Measurements from ENCODE around the gene CNTNAP4. TPM values are rescaled to one million over a fixed set of nuclear protein-coding genes. Genes with fewer than 3 reads are reported as not detected.

CNTNAP4 gene
- total RNA-seq, 1 experiment from 2014 or later: not detected

- no peak overlapping the region for H3K4ac ChIP-seq (ENCODE audit: low read depth, low read length)
- no peaks in the 10 kb centered on the region; a peak in 1 of 7 replicates for H3K36me3 Mint-ChIP-seq (ENCODE audit: insufficient read depth in 1 of 3, low read depth in 3 of 3)
- no peak overlapping the region for H3K23ac ChIP-seq (ENCODE audit: insufficient read length, low read depth, low read length)
- no peak overlapping the region for H2BK5ac ChIP-seq (ENCODE audit: insufficient read length, low read length)
- DNase-seq: no peak
- H3K9me3 ChIP-seq (ENCODE audit: control insufficient read depth, low read depth, low read length): no peaks in the 10 kb centered on the region
- no peaks in the 10 kb centered on the region for H3K9me3 Mint-ChIP-seq
- H3K4me1 Mint-ChIP-seq: peaks cover 5 to 7% of the 10 kb centered on the region in 2 experiments
- no peak overlapping the region for H3K4me3 Mint-ChIP-seq
- no peak overlapping the region for H3K27ac Mint-ChIP-seq
- H4K8ac ChIP-seq (replicated peaks; ENCODE audit: insufficient read length, low read depth, low read length): no peak overlapping the region
- H3K18ac ChIP-seq (ENCODE audit: insufficient read length, low read depth, low read length): no peak overlapping the region
- no peak overlapping the region for H3T11ph ChIP-seq (ENCODE audit: low read length)
- no peak overlapping the region for H3K4me2 ChIP-seq (ENCODE audit: insufficient read depth, insufficient read length, low read length)
- no peaks in the 10 kb centered on the region for H3K79me1 ChIP-seq (ENCODE audit: insufficient read depth, low read depth, low read length, poor library complexity, severe bottlenecking)
- H3K27me3 ChIP-seq (ENCODE audit: insufficient read depth, low read length): peaks cover 15% of the 10 kb centered on the region; the same call in 1 of the 2 replicates
- no peak overlapping the region for H4K5ac ChIP-seq (ENCODE audit: insufficient read length, low read depth, low read length)
- H3K4me1 ChIP-seq (ENCODE audit: insufficient read depth, low read length): no peaks in the 10 kb centered on the region
- WGBS (ENCODE audit: extremely low coverage, insufficient read length, low lambda C conversion rate): no CpG with 5 or more reads among the region's 2 CpGs
- no peak overlapping the region for H2AK5ac ChIP-seq (ENCODE audit: insufficient read length, low read length)
- H3K14ac ChIP-seq (ENCODE audit: insufficient read depth, low read length): no peak overlapping the region
- no peaks in the 10 kb centered on the region for H4K20me1 ChIP-seq (ENCODE audit: control insufficient read depth, insufficient read depth, insufficient read length)
- no peak overlapping the region for H2BK15ac ChIP-seq (ENCODE audit: low read depth, low read length)
- H3K27ac ChIP-seq (ENCODE audit: insufficient read length, low read depth, low read length): no peak overlapping the region
- H2BK12ac ChIP-seq (ENCODE audit: insufficient read length, low read depth, low read length): no peak overlapping the region
- H2BK20ac ChIP-seq (ENCODE audit: low read depth, low read length, poor library complexity, severe bottlenecking): no peak overlapping the region
- H3K79me2 ChIP-seq (ENCODE audit: insufficient read depth, low read length): no peaks in the 10 kb centered on the region
- no peak overlapping the region for H3K56ac ChIP-seq (ENCODE audit: insufficient read length, low read depth, low read length)
- H2BK120ac ChIP-seq (ENCODE audit: low read depth, low read length, poor library complexity, severe bottlenecking): no peak overlapping the region
- no peak overlapping the region for H2AFZ ChIP-seq (ENCODE audit: low read length)
- no peak overlapping the region for H4K91ac ChIP-seq (ENCODE audit: insufficient read length, low read depth, low read length)
- no peak overlapping the region for H3K9ac ChIP-seq (ENCODE audit: extremely low read depth, insufficient read length, low read length)
- H3K23me2 ChIP-seq (ENCODE audit: insufficient read length, low read depth, low read length, poor library complexity, severe bottlenecking): no peaks in the 10 kb centered on the region
- peaks cover 54% of the 10 kb centered on the region for H3K27me3 Mint-ChIP-seq (ENCODE audit: low read depth)
- TF ChIP-seq CTCF (conservative IDR thresholded peaks at IDR 0.05): no peak
Observed at GRCh38 chr16:76228546-76229146, 48.6 kb upstream of the CNTNAP4 start.

Measured in H9 (cell line).